Measurements from ENCODE around the gene ELOF1. TPM values are rescaled to one million over a fixed set of nuclear protein-coding genes. Genes with fewer than 3 reads are reported as not detected.

ELOF1 gene
- total and polyA plus RNA-seq, 12 donors, result 24.9 to 91.0 (median 31.7) TPM

DNA sequence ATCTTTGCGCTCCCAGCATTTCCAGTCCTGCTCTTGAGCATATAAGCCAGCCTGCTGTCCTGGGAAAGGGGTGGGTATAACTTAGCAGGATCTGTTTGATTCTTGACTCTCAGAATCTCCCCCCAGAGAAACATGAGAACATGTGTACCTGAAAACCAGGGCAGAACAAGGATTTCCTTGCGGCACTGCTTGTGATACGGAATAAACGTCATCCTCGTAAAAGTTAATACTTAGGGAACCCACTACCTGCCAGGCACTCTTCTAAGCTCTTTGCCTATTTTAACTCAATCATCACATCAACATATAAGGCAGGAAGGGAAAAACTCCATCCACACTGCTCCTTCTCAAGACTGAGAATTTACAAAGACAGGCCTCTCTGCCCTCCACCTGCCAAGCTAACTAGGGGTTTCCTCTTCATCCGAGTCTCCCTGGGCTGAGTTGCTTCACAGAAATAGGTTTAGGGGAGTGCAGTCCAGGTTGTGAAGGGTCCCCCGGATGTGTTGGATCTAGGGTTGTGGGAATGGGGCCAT is 54.5 kb downstream of the ELOF1 start:
- TF ChIP-seq, protein P1, sequence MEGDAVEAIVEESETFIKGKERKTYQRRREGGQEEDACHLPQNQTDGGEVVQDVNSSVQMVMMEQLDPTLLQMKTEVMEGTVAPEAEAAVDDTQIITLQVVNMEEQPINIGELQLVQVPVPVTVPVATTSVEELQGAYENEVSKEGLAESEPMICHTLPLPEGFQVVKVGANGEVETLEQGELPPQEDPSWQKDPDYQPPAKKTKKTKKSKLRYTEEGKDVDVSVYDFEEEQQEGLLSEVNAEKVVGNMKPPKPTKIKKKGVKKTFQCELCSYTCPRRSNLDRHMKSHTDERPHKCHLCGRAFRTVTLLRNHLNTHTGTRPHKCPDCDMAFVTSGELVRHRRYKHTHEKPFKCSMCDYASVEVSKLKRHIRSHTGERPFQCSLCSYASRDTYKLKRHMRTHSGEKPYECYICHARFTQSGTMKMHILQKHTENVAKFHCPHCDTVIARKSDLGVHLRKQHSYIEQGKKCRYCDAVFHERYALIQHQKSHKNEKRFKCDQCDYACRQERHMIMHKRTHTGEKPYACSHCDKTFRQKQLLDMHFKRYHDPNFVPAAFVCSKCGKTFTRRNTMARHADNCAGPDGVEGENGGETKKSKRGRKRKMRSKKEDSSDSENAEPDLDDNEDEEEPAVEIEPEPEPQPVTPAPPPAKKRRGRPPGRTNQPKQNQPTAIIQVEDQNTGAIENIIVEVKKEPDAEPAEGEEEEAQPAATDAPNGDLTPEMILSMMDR (IDR thresholded peaks at IDR 0.05), result no peak
- Histone ChIP-seq H3K27me3 (no peaks in the 10 kb centered on the region), H3K9me3 (no peaks in the 10 kb centered on the region), H3K27ac (peak overlapping the region in 9 of 10 donors; percentile 93 to 99 (median 97)), H3K4me1 (peaks cover 0 to 16% (median 11%) of the 10 kb centered on the region in 9 donors), H3K36me3 (peaks cover 0 to 19% (median 0%) of the 10 kb centered on the region in 9 donors), H3K4me3 (peak overlapping the region; percentile 70 to 100 (median 98))
- no peak for DNase-seq
- WGBS, 2 donors, result 31 to 47% methylated on average over 7 of the region's 7 CpGs
- no peak for ATAC-seq
- intact Hi-C loops (cut with DNase I), result loop anchor here in 3 of 10 donors (1.0 to 2.0 kb wide), 3 partner anchors 22 to 25 kb away; partner anchors contain the start of gene ECSIT (in 2 of the 3)

Other genes with a start within 250 kb of the ELOF1 start
- gene RAB3D, start 219.6 kb downstream of the ELOF1 start, total RNA-seq, result 10 to 100 TPM in 3 of 10 donors, 1 to 10 TPM in 7; 4.5 to 11.6 (median 6.3) TPM
- gene RAB3D, start 219.6 kb downstream of the ELOF1 start, polyA plus RNA-seq, result 1 to 10 TPM; 2.7 to 3.1 TPM
- gene TMEM205, start 213.0 kb downstream of the ELOF1 start, total RNA-seq, result 100 to 1,000 TPM in 2 of 10 donors, 10 to 100 TPM in 8; 65.1 to 114 (median 83.8) TPM
- 100 to 1,000 TPM in 1 of 2 donors, 10 to 100 TPM in 1; 89.4 to 184 TPM for gene TMEM205, start 213.0 kb downstream of the ELOF1 start, polyA plus RNA-seq
- gene CCDC159, start 212.7 kb downstream of the ELOF1 start, total RNA-seq, result 10 to 100 TPM; 13.4 to 25.5 (median 19.7) TPM
- 10 to 100 TPM; 13.0 to 79.9 TPM for gene CCDC159, start 212.7 kb downstream of the ELOF1 start, polyA plus RNA-seq
- gene PLPPR2, start 203.8 kb downstream of the ELOF1 start, total RNA-seq, result 10 to 100 TPM in 5 of 10 donors, 1 to 10 TPM in 5; 4.1 to 19.8 (median 10.3) TPM
- gene PLPPR2, start 203.8 kb downstream of the ELOF1 start, polyA plus RNA-seq, result 10 to 100 TPM; 10.0 to 13.2 TPM
- gene SWSAP1, start 184.6 kb downstream of the ELOF1 start, total RNA-seq, result 1 to 10 TPM in 8 of 10 donors, under 1 TPM in 2; 0.53 to 2.1 (median 1.6) TPM
- gene SWSAP1, start 184.6 kb downstream of the ELOF1 start, polyA plus RNA-seq, result 1 to 10 TPM; 2.1 to 3.1 TPM
- 1 to 10 TPM; 3.8 to 9.1 (median 4.7) TPM for gene EPOR, start 174.9 kb downstream of the ELOF1 start, total RNA-seq
- gene EPOR, start 174.9 kb downstream of the ELOF1 start, polyA plus RNA-seq, result 10 to 100 TPM in 1 of 2 donors, 1 to 10 TPM in 1; 6.2 to 14.7 TPM
- gene RGL3, start 139.9 kb downstream of the ELOF1 start, total RNA-seq, result 10 to 100 TPM in 2 of 10 donors, 1 to 10 TPM in 8; 1.2 to 14.4 (median 3.2) TPM
- 10 to 100 TPM in 1 of 2 donors, 1 to 10 TPM in 1; 5.2 to 37.5 TPM for gene RGL3, start 139.9 kb downstream of the ELOF1 start, polyA plus RNA-seq
- under 1 TPM in 9 of 10 donors, not detected in 1; 0.17 to 0.64 (median 0.34) TPM for gene ODAD3, start 124.1 kb downstream of the ELOF1 start, total RNA-seq
- 1 to 10 TPM in 1 of 2 donors, under 1 TPM in 1; 0.83 to 2.2 TPM for gene ODAD3, start 124.1 kb downstream of the ELOF1 start, polyA plus RNA-seq
- gene PRKCSH, start 123.6 kb downstream of the ELOF1 start, total RNA-seq, result 100 to 1,000 TPM; 106 to 177 (median 123) TPM
- gene PRKCSH, start 123.6 kb downstream of the ELOF1 start, polyA plus RNA-seq, result 10 to 100 TPM; 84.3 to 96.9 TPM
- gene ELAVL3, start 78.2 kb downstream of the ELOF1 start, total RNA-seq, result under 1 TPM in 7 of 10 donors, not detected in 3; 0.07 to 0.44 (median 0.23) TPM
- under 1 TPM; 0.10 to 0.15 TPM for gene ELAVL3, start 78.2 kb downstream of the ELOF1 start, polyA plus RNA-seq
- gene ZNF653, start 53.4 kb downstream of the ELOF1 start, total RNA-seq, result 1 to 10 TPM; 2.3 to 6.2 (median 4.0) TPM
- gene ZNF653, start 53.4 kb downstream of the ELOF1 start, polyA plus RNA-seq, result 1 to 10 TPM; 5.9 to 7.8 TPM
- gene ECSIT, start 30.1 kb downstream of the ELOF1 start, total RNA-seq, result 100 to 1,000 TPM in 9 of 10 donors, 10 to 100 TPM in 1; 86.8 to 162 (median 131) TPM
- 100 to 1,000 TPM; 164 to 226 TPM for gene ECSIT, start 30.1 kb downstream of the ELOF1 start, polyA plus RNA-seq
- gene CNN1, start 20.4 kb downstream of the ELOF1 start, total RNA-seq, result 100 to 1,000 TPM in 7 of 10 donors, 10 to 100 TPM in 3; 63.4 to 267 (median 163) TPM
- gene CNN1, start 20.4 kb downstream of the ELOF1 start, polyA plus RNA-seq, result 100 to 1,000 TPM; 114 to 678 TPM
- gene ACP5, start 18.4 kb upstream of the ELOF1 start, total RNA-seq, result 10 to 100 TPM in 1 of 10 donors, 1 to 10 TPM in 7, under 1 TPM in 2; 0.80 to 22.7 (median 2.0) TPM
- 1 to 10 TPM; 1.9 to 4.0 TPM for gene ACP5, start 18.4 kb upstream of the ELOF1 start, polyA plus RNA-seq
- gene ZNF627, start 38.3 kb upstream of the ELOF1 start, total RNA-seq, result 1 to 10 TPM; 5.3 to 9.8 (median 6.7) TPM
- gene ZNF627, start 38.3 kb upstream of the ELOF1 start, polyA plus RNA-seq, result 1 to 10 TPM; 3.6 to 4.1 TPM
- 1 to 10 TPM; 2.2 to 5.7 (median 3.3) TPM for gene ZNF823, start 179.7 kb upstream of the ELOF1 start, total RNA-seq
- 1 to 10 TPM; 2.0 to 5.5 TPM for gene ZNF823, start 179.7 kb upstream of the ELOF1 start, polyA plus RNA-seq
- 1 to 10 TPM; 2.8 to 7.0 (median 5.2) TPM for gene ZNF441, start 207.8 kb upstream of the ELOF1 start, total RNA-seq
- gene ZNF441, start 207.8 kb upstream of the ELOF1 start, polyA plus RNA-seq, result 1 to 10 TPM; 1.7 to 5.6 TPM
- gene ZNF491, start 239.3 kb upstream of the ELOF1 start, total RNA-seq, result 1 to 10 TPM; 1.4 to 5.1 (median 2.6) TPM
- 1 to 10 TPM in 1 of 2 donors, under 1 TPM in 1; 0.67 to 4.0 TPM for gene ZNF491, start 239.3 kb upstream of the ELOF1 start, polyA plus RNA-seq